Fibroblast of mammary gland (primary cell): ENCODE data around the gene ARHGAP26.

ENCODE experiments used
- DNase-seq: peaks from one replicate; pipeline ENCODE4 v3.0.0-alpha.2; 2010; ENCODE audit warnings: low read depth
- H3K4me3 ChIP-seq: 2 replicates; pipeline ENCODE4 v1.5.1; 2011; ENCODE audit warnings: low read depth, mild to moderate bottlenecking, low read length, moderate library complexity; ENCODE audit not compliant: control insufficient read depth
- CTCF ChIP-seq: conservative IDR thresholded peaks from 2 replicates; pipeline ENCODE4 v1.5.1; 2011; ENCODE audit warnings: low read depth, low read length, inconsistent platforms; ENCODE audit not compliant: control insufficient read depth, insufficient read depth

ARHGAP26 gene

GRCh38 chr5:142837081-142837725 lies 67.0 kb downstream of the ARHGAP26 start:
- no peak for DNase-seq
- TF ChIP-seq CTCF: no peak
- no peak overlapping the region for H3K4me3 ChIP-seq

DNA sequence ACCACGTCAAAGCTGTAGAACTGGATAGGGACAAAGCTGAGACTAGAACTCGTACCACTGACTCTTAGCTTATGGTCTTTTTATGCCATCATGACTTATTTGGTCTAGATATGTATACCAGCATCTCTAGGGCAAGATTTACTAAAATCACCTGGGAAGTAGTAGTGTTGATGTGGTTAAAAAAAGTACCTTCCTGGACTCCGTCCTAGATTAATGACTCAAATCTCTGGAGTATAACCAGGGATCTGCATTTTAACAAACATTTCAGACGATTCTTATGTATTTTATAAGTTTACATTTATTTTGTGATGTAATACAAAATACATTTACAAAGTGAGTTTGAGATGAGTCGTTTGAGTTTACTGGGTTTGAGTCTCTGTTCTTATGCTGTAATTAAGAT lies 68.7 kb downstream of the ARHGAP26 start:
- DNase-seq: no peak
- TF ChIP-seq CTCF: no peak
- no peak overlapping the region for H3K4me3 ChIP-seq

DNA sequence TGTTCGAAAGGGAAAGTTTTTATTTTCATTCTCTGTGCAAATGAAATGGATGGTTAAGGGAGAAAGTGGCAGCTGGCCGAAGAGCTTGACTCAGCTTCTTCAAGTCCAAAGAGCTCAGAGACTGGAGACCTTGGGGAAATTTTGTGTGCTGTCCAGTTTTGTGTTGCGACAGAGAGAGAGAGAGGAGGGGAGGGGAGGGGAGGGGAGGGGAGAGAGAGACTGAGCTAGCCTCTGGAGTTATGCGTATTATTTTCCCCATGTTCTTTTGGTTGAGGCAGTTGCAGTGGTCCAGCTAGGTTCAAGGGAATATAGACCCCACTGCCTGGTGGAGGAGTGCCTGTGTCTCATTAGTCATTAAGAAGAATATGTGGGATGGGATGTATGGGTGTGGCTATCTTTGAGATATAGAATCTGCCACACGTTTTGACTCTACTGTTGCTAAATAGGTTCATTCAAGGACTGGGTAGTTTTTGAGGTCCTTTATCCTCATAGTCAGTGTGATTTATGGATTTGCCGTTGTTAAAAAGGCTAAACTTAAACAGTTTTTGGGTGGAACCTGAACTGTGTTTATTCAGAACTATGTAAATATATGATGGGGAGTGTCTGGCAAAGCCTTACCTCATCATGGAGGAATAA lies 69.7 kb downstream of the ARHGAP26 start:
- no peak for TF ChIP-seq CTCF
- H3K4me3 ChIP-seq: no peak overlapping the region

DNA sequence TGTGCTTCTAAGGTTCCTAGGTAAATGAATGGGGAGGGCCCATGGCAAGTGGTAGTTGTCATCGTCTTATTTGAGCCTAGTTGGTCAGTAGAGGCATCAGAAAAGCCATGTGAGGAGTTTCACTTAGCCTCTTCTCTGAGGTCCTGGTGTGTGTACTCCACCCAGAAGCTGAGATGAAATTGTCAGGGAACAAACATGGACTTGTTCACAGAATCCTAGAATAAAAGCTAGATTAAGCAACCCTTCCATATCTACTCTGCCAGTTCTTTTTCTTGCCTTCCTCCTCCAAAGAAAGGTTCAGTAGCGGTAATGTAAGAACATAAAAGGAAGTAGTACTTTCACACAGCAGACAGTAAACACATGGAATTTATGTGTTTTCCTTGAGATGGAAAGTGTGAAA lies 70.4 kb downstream of the ARHGAP26 start:
- TF ChIP-seq CTCF: no peak
- H3K4me3 ChIP-seq: no peak overlapping the region
- no peak for DNase-seq

More for the DNA sequence above, 69.7 kb downstream of the ARHGAP26 start:
- DNase-seq: peak; percentile 91

DNA sequence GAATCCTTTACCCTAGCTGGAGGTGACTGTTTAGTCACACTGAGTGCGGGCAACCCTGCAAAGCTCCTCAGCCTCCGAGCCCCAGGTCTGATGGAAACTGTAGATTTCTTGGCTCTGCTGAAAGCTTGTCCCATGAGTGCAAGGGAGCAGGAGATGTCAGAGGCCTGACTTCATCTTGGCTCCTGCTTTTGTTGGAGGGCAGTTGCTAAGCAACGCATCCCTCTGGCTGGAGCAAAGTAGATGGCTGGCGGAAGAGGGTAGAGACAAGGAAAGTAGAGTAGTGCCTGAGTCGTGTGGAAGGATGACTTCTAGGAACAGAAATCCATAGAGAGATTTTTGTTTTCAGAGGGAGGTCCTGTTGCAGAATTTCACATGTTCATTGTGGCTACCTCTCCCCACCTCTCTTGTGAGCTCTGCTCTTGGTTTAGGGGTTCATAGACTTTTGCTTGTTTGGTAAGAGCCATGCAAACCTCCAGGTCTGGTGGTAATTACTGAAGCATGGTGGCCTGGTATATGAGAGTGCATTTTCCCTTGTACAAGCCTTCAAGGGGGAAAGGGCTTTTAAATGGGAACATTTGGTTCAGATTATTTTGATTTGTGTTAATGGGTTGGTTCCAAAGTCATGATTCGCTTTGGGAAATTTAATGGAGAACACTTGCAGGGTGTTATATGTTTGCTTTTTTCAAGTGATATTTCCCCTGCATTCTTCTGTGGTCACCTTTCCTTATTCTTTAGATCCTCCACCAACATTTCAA lies 71.5 kb downstream of the ARHGAP26 start:
- peak; percentile 90 for DNase-seq
- no peak for TF ChIP-seq CTCF
- no peak overlapping the region for H3K4me3 ChIP-seq

- TF ChIP-seq CTCF: no peak
- H3K4me3 ChIP-seq: no peak overlapping the region
- no peak for DNase-seq
Observed at GRCh38 chr5:142842994-142843905, 73.1 kb downstream of the ARHGAP26 start.
